Panc1 (cell line): ENCODE results near the gene PRSS27. TPM values are rescaled to one million over a fixed set of nuclear protein-coding genes. Genes with fewer than 3 reads are reported as not detected.

ENCODE experiments used
- ATAC-seq: fragments of 200-7000 bp; cut with Tn5 transposase; 2 replicates; pipeline ENCODE4 v1.9.1; 2020; ENCODE audit warnings: mild to moderate bottlenecking, moderate library complexity
- BruUV-seq: library from RNA; stranded (reverse); fragments of 400-500 nt; replicated peaks from 2 replicates; lab custom pipeline; 2021; lab: Mats Ljungman, UMichigan
- CTCF ChIA-PET: fragments of 300-600 bp; sonication (Branson Sonifier 250); formaldehyde crosslinking; loops from one replicate; lab custom pipeline; 2022; ENCODE audit warnings: antibody characterized with exemption; lab: Charles Lee
- POLR2A ChIA-PET: fragments of 300-600 bp; sonication (Branson Sonifier 250); formaldehyde crosslinking; loops from one replicate; lab custom pipeline; 2022; ENCODE audit warnings: antibody characterized with exemption; lab: Charles Lee
- DNase-seq: peaks from one replicate; pipeline ENCODE4 v3.0.0-alpha.2; 2010; ENCODE audit warnings: low read depth, low spot score
- H3K27ac ChIP-seq: 2 replicates; pipeline ENCODE4 v1.5.1; 2011; ENCODE audit warnings: mild to moderate bottlenecking, low read length, inconsistent platforms
- H3K27me3 ChIP-seq: fragments of 200-500 bp; sonication (Bioruptor generic); 2 replicates; pipeline ENCODE4 v1.6.0; 2014; ENCODE audit warnings: low read length, inconsistent platforms; ENCODE audit not compliant: control insufficient read depth, insufficient read depth
- H3K36me3 ChIP-seq: fragments of 200-500 bp; sonication (Bioruptor generic); 2 replicates; pipeline ENCODE4 v1.5.1; 2014; ENCODE audit warnings: inconsistent platforms, mild to moderate bottlenecking, low read length, moderate library complexity; ENCODE audit not compliant: control insufficient read depth, insufficient read depth
- H3K4me1 ChIP-seq: 2 replicates; pipeline ENCODE4 v1.5.1; 2011; ENCODE audit warnings: inconsistent platforms, mild to moderate bottlenecking, low read length, moderate library complexity; ENCODE audit not compliant: control insufficient read depth, insufficient read depth
- H3K4me3 ChIP-seq, 2 experiments: 2 replicates each; pipeline ENCODE4 v1.5.1; 2011 to 2012; ENCODE audit warnings: low read depth in 2 of 2, low read length in 2 of 2, mild to moderate bottlenecking in 2 of 2, inconsistent platforms in 1 of 2, moderate library complexity in 1 of 2
- H3K9me3 ChIP-seq: fragments of 200-500 bp; sonication (Bioruptor generic); 2 replicates; pipeline ENCODE4 v1.5.1; 2014; ENCODE audit warnings: low read depth, mild to moderate bottlenecking, inconsistent platforms, low read length, moderate library complexity; ENCODE audit not compliant: control insufficient read depth, insufficient read depth
- CTCF ChIP-seq: fragments of 450-650 bp; IDR thresholded peaks from 2 replicates; pipeline ENCODE4 v1.5.1; 2017; ENCODE audit warnings: mild to moderate bottlenecking
- POLR2AphosphoS5 ChIP-seq: IDR thresholded peaks from 2 replicates; pipeline ENCODE4 v1.6.1; 2012; ENCODE audit warnings: mild to moderate bottlenecking, low read depth, low read length, moderate library complexity
- SIN3A ChIP-seq: IDR thresholded peaks from 2 replicates; pipeline ENCODE4 v1.6.1; 2012; ENCODE audit warnings: low read depth, mild to moderate bottlenecking, low read length, moderate library complexity, borderline replicate concordance; ENCODE audit not compliant: insufficient read depth
- TCF7L2 ChIP-seq: IDR thresholded peaks from 2 replicates; pipeline ENCODE4 v1.6.1; 2011; ENCODE audit warnings: mild to moderate bottlenecking, low read depth, low read length, inconsistent platforms
- in situ Hi-C: cut with HindIII; loops from 2 replicates; pipeline ENCODE4 v1.10.0; 2016; ENCODE audit warnings: low sequenced_read_pairs, low pct_unique_long_range_greater_than_20kb
- intact Hi-C: fragments of 100-400 bp; cut with micrococcal nuclease; formaldehyde crosslinking; loops from one replicate; pipeline ENCODE4 v1.10.0; 2022; ENCODE audit not compliant: unreplicated experiment
- total RNA-seq: library from RNA; stranded (reverse); gene quantifications from one replicate; pipeline ENCODE4 v1.2.1, GENCODE V29; 2021; ENCODE audit not compliant: unreplicated experiment
- TF ChIP-seq, protein P1 (sequence below), 2 experiments: IDR thresholded peaks; 2 replicates each; pipeline ENCODE4 v1.6.1; 2011 to 2012; ENCODE audit warnings: low read depth in 2 of 2, control low read depth in 1 of 2, low read length in 1 of 2, mild to moderate bottlenecking in 1 of 2, moderate library complexity in 1 of 2; ENCODE audit not compliant: insufficient read depth in 1 of 2

Gene PRSS27
- total RNA-seq, 1 experiment from 2014 or later = 3.3 TPM

DNA sequence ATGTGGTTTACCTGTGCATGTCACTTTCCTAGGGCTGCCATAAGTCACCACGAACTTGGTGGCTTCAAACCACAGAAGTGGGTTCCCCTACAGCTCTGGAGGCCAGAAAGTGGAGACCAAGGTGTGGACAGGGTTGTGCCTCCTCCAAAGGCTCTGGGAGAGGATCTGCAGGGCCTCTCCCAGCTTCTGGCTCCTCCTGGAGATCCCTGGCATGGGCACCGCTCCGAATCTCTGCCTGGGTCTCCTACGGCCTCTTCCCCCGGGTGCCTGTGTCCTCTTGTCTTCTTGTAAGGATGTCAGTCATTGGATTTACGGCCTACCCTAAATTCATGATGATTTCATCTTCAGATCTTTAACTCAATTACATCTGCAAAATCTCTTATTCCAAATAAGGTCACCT lies 29.9 kb upstream of the PRSS27 start:
- intact Hi-C loops (no loop called here), in situ Hi-C loops (no loop called here)
- Histone ChIP-seq H3K9me3 (no peaks in the 10 kb centered on the region), H3K27me3 (no peaks in the 10 kb centered on the region), H3K4me1 (peaks cover 4% of the 10 kb centered on the region; the same call in 1 of the 2 replicates), H3K4me3 (no peak overlapping the region), H3K27ac (no peak overlapping the region), H3K36me3 (peaks cover 9% of the 10 kb centered on the region; the same call in 1 of the 2 replicates)
- TF ChIP-seq SIN3A (no peak), POLR2AphosphoS5 (no peak), TCF7L2 (no peak), CTCF (no peak)
- TF ChIP-seq, protein P1, sequence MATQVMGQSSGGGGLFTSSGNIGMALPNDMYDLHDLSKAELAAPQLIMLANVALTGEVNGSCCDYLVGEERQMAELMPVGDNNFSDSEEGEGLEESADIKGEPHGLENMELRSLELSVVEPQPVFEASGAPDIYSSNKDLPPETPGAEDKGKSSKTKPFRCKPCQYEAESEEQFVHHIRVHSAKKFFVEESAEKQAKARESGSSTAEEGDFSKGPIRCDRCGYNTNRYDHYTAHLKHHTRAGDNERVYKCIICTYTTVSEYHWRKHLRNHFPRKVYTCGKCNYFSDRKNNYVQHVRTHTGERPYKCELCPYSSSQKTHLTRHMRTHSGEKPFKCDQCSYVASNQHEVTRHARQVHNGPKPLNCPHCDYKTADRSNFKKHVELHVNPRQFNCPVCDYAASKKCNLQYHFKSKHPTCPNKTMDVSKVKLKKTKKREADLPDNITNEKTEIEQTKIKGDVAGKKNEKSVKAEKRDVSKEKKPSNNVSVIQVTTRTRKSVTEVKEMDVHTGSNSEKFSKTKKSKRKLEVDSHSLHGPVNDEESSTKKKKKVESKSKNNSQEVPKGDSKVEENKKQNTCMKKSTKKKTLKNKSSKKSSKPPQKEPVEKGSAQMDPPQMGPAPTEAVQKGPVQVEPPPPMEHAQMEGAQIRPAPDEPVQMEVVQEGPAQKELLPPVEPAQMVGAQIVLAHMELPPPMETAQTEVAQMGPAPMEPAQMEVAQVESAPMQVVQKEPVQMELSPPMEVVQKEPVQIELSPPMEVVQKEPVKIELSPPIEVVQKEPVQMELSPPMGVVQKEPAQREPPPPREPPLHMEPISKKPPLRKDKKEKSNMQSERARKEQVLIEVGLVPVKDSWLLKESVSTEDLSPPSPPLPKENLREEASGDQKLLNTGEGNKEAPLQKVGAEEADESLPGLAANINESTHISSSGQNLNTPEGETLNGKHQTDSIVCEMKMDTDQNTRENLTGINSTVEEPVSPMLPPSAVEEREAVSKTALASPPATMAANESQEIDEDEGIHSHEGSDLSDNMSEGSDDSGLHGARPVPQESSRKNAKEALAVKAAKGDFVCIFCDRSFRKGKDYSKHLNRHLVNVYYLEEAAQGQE (IDR thresholded peaks at IDR 0.05; ENCODE audit: insufficient read depth in 1 of 2, low read depth in 2 of 2, low read length in 1 of 2) = no peak
- DNase-seq (no peak), ATAC-seq (no peak)
- ChIA-PET POLR2A (interaction anchor here (0.7 kb wide), 1 partner anchor 19 kb away, joined by 3 read pairs; no protein-coding TSS in a partner anchor), CTCF (no interaction called here)
- BruUV-seq = no TSS peak

DNA sequence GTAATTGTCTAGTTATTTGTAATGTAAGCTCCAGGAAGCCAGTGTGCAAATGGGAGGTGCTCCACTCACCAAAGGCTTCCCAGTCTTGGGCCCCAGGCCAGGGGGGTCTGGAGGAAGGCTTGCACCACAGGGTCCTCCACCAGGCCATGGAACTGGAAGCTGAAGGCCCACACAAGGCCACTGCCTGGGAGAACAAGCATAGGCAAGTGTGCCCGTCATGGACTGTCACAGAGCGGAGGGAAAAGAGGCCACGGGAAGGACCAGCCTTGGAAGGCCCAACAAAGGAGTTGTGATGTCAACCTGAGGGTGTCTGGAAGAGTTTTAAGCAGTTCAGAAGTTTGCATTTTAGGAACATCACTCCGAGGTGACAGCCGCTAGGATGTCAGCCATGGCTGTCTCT lies 29.5 kb upstream of the PRSS27 start:
- no peak for ATAC-seq
- H3K27ac ChIP-seq = no peak overlapping the region
- H3K9me3 ChIP-seq = no peaks in the 10 kb centered on the region
- BruUV-seq = no TSS peak
- in situ Hi-C loops (no loop called here), intact Hi-C loops (no loop called here)
- no peaks in the 10 kb centered on the region; the same call in 1 of the 2 replicates for H3K4me1 ChIP-seq
- ChIA-PET POLR2A (interaction anchor here (0.7 kb wide), 1 partner anchor 19 kb away, joined by 3 read pairs; no protein-coding TSS in a partner anchor), CTCF (no interaction called here)
- peaks cover 9% of the 10 kb centered on the region; the same call in 1 of the 2 replicates for H3K36me3 ChIP-seq
- no peak overlapping the region for H3K4me3 ChIP-seq
- TF ChIP-seq SIN3A (no peak), POLR2AphosphoS5 (no peak), CTCF (no peak), TCF7L2 (no peak)
- TF ChIP-seq, protein P1 (IDR thresholded peaks at IDR 0.05; ENCODE audit: insufficient read depth in 1 of 2, low read depth in 2 of 2, low read length in 1 of 2) = no peak
- no peak for DNase-seq
- H3K27me3 ChIP-seq = no peaks in the 10 kb centered on the region
